ENCODE data around the gene OSBPL7.

OSBPL7 gene

GRCh38 chr17:47821424-47822391 lies at the start of gene OSBPL7:
OSBPL7 (minus strand) TSS chr17:47821794; CDS start chr17:47820278, 1,516 bp downstream.
- ATAC-seq: peak; percentile 98

DNA sequence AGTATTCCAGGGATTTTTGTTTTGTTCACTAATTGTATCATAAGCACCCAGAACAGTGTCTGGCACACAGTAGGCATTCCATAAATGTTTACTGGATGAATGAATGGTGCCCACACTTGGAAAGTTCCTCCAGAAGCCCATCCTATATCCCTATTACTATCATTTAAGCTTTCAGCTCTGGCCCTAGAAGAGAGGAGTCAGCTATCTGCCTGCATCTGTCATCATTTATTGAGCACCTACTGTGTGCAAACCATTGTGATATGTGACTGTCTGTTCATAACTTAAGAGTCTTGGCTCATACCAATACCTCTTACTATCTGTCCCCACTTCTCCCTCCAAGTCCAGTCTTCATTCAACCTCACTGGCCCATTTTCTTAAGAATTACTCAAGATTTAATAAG lies 49.5 kb upstream of the OSBPL7 start:
- no peak for ATAC-seq

- no peak for ATAC-seq
Observed at GRCh38 chr17:47870056-47870455, 48.5 kb upstream of the OSBPL7 start.

DNA sequence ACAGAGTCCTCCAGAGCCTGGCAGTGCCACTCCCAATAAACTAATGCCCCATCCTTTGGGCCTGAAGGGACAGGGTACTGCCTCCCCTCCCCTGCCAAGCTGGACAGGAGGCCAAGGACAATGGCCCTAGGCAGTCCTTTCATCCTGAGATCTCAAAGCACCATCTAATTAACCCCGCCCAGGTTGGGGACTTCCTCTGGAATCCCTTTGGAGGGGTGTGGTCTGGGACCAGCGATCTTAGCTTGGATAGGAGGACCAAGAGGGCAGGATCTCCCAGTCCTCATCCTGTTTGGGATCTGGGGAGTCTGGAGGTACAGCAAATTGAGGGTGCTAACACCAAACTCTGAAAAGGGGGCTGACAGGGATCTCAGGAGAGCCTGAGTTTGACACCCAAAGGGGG lies 47.5 kb upstream of the OSBPL7 start:
- ATAC-seq: no peak

DNA sequence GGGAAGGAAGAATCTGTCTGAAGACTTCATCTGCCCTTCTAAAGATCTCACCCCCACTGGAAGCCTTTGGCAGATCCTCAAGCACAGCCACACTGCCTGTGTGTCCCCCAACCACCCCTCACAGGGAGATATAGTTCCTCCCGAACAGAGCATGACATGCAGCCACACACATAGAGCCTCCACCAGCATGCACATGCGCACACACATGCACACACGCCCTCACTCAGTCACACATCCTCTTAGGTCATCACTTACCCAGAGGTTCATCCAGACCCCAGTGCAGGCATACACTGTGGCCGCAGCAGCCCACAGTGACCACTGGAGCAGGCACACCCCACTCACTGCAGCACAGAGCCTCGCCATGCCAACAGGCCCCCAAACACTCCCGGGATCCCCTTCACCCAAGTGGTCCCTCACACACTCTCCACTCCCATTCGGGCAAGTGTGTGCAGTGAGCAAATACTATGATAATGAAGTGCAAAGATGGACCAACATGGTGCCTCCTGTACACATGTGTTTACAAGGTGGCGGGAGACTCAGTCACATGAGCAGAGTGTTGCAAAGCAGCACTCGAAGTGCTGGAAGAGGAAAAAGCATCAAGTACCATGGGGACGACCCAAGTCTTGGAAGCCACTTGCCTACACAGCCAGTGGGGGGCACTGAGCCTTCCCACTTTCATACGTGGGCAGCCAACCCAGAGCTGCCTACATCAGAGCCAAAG lies 46.4 kb upstream of the OSBPL7 start:
- ATAC-seq: no peak

DNA sequence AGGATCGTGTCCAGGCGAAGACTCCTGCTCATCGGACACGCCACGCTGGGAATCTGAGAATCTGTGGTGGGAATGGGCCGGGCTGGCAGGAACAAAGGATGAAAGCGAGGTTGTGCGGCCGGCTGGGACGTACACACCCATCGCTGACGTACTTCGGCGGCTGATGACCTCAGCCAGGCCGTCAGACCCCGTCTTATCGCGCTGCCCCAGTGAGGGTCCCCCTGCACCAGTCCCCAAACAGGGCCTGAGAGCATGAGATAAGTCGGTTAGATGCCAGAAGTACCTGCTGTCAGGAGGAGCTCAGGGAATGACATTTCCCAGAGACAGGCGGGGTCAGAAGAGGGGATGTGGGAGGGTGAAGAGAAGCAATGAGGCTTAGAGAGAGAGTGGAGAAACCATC lies 45.3 kb upstream of the OSBPL7 start:
- ATAC-seq: no peak

DNA sequence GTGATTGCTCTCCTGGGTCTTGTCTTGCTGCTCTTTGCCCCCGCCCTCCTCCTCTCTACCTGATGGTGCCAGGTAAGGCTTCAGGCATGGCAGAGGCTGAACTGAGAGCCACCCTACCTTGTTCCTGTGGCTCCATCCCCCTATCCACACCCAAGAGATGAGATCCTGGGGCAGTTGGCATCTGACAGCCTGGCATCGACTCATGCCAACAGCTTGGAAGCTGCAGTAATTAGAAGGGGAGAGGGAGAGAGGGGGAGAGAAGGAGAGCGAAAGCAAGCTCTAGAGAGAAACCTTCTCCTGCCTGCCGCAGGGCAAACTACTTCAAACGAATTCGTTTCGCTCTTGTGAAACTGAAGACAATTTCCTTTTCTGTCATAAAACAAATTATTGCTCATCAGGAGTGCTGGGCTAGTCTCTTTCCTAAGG lies 43.2 kb upstream of the OSBPL7 start:
- ATAC-seq: peak; percentile 44 to 59

- peak; percentile 31 to 52 for ATAC-seq
Observed at GRCh38 chr17:47862621-47863440, 41.2 kb upstream of the OSBPL7 start.

- no peak for ATAC-seq
Observed at GRCh38 chr17:47860386-47860785, 38.8 kb upstream of the OSBPL7 start.

GRCh38 chr17:47857551-47858455 lies 36.2 kb upstream of the OSBPL7 start:
- ATAC-seq: no peak

- ATAC-seq: no peak
Observed at GRCh38 chr17:47856830-47857229, 35.2 kb upstream of the OSBPL7 start.

- ATAC-seq: no peak
Observed at GRCh38 chr17:47855737-47856136, 34.1 kb upstream of the OSBPL7 start.

- ATAC-seq: no peak
Observed at GRCh38 chr17:47853616-47854015, 32.0 kb upstream of the OSBPL7 start.

GRCh38 chr17:47852113-47852949 lies 30.7 kb upstream of the OSBPL7 start:
- ATAC-seq: no peak

DNA sequence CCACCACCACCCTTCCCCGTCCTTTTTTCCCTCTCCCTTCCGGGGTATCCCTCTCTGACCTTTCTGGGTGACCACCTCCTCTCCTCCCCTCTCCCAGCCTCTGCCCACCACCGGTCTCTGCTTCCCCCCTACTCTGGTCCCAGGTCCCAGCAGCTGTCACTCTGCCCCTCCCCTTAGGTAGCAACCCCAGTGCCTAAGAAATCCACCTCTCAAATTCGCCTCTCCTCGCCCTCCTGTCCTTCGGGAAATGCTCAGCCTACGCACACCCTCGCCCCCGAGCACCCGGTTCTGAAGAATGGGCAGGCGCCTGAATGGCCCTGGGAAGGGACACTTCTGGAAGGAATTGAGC lies 30.1 kb upstream of the OSBPL7 start:
- ATAC-seq: no peak

GRCh38 chr17:47850692-47851573 lies 29.3 kb upstream of the OSBPL7 start, which contains the start of gene SP6:
SP6 (minus strand) TSS chr17:47851163; CDS start chr17:47848429, 2,734 bp downstream.
- ATAC-seq: peak; percentile 91 to 94

DNA sequence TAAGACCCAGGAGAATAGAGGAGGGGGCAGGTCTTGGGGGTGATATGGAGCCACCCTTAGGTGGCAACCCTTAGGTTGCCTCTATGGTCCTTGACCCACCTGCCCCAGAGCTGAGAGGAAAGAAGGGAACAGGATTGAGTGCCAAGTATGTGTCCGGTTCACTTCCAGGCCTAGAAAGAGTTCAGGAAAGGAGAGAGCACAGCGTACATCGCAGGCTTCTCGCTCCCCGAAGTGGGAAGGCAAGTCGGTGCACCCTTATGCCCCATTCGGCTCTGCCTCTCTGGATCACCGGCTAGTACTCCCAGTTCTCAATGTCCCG lies 28.7 kb upstream of the OSBPL7 start:
- ATAC-seq: no peak

DNA sequence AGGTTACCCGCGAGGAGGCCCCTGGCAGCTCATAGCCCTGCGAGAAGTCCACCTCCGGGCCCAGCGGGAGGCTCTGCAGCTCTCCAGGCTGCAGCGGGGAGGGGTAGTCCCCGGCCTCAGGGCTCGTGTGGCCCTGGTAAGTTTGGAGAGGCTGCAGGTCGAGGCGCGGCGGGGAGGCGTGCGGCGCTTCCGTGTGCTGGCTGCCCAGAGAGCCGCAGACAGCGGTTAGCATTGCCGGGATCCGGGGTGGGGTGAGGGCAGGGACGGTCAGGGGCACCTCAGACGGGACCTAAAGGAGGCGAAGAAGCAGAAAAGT lies 26.6 kb upstream of the OSBPL7 start:
- no peak for ATAC-seq

DNA sequence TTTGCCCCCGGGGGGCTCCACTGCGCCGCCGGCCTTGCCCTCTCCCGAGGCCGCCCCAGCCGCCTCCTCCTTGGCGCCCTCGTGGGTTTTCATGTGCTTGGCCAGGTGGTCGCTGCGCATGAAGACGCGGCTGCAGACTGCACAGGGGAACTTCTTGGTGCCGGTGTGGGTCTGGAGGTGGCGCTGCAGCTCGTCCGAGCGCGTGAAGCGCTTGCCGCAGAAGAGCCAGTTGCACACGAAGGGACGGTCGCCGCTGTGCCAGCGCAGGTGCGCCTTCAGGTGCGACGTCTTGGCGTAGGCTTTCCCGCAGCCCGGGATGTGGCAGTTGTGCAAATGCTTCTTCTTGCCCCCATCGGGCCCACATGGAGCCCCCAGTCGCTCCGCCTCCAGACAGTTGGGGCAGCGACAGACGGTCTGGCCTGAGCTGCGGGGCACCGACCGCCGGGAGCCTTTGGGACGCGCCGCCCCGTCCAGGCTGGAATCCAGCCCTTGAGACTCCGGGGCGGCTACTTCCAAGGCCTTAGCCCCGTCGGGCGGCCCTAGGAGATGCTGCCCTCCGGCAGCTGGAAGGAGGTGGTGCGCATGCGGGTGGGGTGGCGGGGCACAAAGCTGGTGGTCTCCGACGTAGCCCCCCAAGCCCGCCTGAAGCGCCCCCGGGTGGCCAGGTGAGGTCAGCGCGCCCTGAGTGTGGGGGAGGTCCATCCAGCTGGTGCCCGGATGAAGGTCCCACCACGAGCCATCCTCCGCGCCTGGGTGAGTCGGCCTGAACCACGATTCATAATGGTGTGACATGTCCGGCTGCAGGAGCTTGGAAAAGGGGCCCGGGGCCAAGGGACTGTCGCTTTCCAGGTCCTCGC lies 26.0 kb upstream of the OSBPL7 start:
- ATAC-seq: no peak
